ENCODE data around the gene ODAD4. TPM values are rescaled to one million over a fixed set of nuclear protein-coding genes. Genes with fewer than 3 reads are reported as not detected.

ODAD4 gene
- total RNA-seq, 1 donor from 2014 or later, result 0.63 TPM

DNA sequence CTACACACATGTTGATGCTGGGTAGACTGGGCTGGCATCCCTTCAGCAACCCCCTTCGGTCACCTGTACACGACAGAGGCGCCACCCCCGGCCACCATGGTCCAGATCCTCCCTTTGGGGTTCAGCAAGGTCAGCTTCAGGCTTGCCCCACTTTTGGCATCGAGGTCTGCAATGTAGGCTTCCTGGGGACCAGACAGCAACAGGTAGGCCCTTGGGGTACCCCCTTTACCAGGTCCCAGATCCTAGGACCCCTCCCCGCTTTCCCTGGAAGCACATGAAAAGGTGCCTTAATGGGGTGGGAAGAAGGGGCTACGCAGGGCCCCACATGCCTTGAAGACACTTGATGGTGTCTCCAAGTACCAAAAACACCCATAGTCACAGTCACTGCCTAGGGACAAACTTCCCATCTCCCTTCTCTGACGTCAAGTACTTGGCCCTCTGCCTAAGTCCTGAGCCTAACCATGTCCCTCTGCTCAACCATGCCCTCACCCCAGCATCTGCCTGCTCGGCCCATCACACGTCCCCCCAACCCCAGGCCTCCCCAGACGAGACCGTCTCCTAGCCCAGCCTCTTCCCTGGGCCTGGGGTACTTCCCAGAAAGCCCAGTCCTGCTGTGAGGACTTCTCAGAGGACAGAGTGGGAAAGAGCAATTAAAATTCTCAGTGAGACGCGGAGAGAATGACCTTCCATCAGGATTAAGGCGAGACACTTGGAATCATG is 23.8 kb upstream of the ODAD4 start:
- no peak for DNase-seq
- H3K27me3 Mint-ChIP-seq, result no peaks in the 10 kb centered on the region
- H3K4me3 Mint-ChIP-seq, result no peak overlapping the region
- peaks cover 71% of the 10 kb centered on the region for H3K36me3 Mint-ChIP-seq (ENCODE audit: low read depth)
- H3K9me3 Mint-ChIP-seq, result no peaks in the 10 kb centered on the region
- peak overlapping the region; percentile 45 for H3K27ac Mint-ChIP-seq
- peaks cover 2% of the 10 kb centered on the region for H3K4me1 Mint-ChIP-seq
- intact Hi-C loops (cut with micrococcal nuclease), result no loop called here

DNA sequence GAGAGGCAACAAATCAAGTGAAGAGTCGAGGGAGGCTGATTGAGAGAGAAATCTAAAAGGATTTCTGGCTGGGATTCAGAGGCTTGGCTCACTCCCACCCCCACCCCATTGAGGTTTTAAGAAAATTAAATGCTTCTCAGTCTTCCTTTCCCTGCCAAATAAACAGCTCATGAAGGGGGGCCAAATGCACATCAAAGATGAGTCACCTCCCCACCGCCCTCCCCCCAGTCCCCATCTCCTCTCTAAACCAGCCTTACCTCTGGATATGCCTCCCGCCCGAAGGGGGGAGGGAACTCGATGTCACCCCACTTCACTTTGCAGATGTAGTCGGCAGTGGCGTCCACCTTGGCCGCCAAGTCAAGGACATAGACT is 23.2 kb upstream of the ODAD4 start:
- no peak for DNase-seq
- no peak overlapping the region for H3K4me3 Mint-ChIP-seq
- peaks cover 67% of the 10 kb centered on the region for H3K36me3 Mint-ChIP-seq (ENCODE audit: low read depth)
- H3K4me1 Mint-ChIP-seq, result peaks cover 2% of the 10 kb centered on the region
- no peaks in the 10 kb centered on the region for H3K9me3 Mint-ChIP-seq
- H3K27me3 Mint-ChIP-seq, result no peaks in the 10 kb centered on the region
- intact Hi-C loops (cut with micrococcal nuclease), result no loop called here
- H3K27ac Mint-ChIP-seq, result no peak overlapping the region

DNA sequence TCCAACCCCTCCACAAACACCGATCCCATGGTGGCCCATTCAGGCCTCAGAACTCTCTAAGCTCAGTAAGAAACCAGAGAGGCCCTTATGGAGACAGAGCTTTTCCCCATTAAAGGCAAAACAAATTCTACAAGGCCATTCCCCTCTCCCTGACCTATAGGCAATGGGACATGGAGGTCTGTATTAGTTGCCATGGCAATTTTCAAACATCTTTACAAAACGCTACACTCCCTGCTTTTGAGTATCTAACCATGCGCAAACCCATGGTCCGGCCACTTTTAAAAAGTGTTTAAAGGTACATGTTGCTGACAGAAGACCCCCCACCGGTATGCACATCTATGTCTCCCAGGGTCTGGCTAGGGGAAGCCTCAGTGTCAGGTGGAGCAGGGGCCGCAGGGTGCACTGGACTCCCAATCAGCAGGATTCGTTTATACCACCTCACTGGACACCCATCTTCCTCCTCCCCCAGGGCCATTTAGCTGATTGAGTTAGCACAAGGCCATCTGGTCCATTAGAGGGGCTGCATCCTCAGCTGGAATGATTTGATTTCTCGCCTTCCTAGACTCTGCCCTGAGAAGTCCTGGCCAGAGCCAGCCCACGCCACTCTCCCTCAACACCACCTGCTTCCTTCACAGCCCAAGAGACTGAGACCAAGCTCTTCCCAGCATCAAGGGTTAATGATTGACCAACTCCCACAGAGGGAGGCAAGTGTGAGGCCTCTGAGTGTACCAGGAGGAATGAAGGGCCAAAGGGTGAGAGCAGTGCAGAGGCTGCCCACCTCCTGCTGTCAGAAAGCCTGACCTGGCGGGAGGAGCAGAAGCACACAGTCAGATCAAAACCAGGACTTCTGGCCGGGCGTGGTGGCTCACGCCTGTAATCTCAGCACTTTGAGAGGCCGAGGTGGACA is 22.5 kb upstream of the ODAD4 start:
- Mint-ChIP-seq H3K9me3 (no peaks in the 10 kb centered on the region), H3K27me3 (no peaks in the 10 kb centered on the region), H3K27ac (no peak overlapping the region), H3K4me3 (no peak overlapping the region), H3K36me3 (ENCODE audit: low read depth) (peaks cover 73% of the 10 kb centered on the region), H3K4me1 (peaks cover 2% of the 10 kb centered on the region)
- intact Hi-C loops (cut with micrococcal nuclease), result no loop called here
- no peak for DNase-seq

DNA sequence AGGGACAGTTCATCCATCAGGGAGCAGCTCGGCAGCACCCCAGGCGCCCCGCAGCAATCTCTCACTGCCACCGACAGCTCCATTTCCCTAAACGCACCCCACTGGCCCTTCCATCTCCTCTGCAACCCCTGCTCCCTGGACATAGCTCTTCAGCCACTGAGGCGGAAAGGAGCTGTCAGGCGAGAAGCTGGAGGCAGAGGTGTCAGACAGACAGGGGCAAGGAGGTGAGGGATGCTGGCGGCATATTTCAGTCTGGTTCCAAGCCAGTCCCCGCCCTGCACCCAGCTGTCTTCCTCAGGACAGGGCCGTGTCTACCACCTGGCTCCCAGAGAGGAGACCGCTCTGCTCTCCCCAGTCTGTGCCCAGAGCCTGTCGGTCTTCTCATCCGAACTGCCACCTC is 21.3 kb upstream of the ODAD4 start:
- peaks cover 76% of the 10 kb centered on the region for H3K36me3 Mint-ChIP-seq (ENCODE audit: low read depth)
- no peak overlapping the region for H3K27ac Mint-ChIP-seq
- no peak for DNase-seq
- intact Hi-C loops (cut with micrococcal nuclease), result no loop called here
- H3K9me3 Mint-ChIP-seq, result no peaks in the 10 kb centered on the region
- H3K4me3 Mint-ChIP-seq, result no peak overlapping the region
- no peaks in the 10 kb centered on the region for H3K27me3 Mint-ChIP-seq
- peaks cover 6% of the 10 kb centered on the region for H3K4me1 Mint-ChIP-seq

DNA sequence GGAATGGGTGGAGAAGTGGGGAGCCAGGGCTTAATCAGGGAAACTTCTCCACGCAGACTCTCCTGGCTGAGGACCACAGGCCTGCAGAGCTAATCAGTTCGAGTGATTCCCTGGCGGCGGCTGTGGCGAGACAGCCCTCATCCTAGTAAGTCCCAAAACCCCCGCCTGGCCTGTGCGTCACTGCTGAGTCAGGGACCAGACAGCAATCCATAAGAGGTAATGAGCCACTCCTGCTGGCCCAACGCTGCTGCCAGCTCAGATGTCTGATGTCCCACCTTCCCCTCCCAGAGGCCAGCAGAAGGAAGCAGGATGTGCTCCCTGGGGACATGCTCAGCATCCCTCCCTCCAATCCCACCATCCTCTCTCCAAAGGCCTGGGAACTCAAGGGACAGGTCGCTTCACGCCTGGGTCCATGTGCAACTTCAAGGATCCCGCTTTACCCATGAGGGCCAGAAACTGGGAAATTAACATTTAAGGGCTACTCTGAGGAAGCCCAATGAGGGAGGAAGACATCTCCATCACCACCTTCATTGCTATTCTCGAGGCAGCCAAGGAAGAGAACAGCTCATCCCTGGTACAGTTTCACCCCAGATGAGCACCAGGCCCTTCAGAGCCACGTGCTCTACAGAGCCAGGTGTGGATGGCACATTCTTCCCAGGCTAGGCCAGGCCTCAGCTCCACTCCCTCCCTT is 19.6 kb upstream of the ODAD4 start:
- Mint-ChIP-seq H3K4me3 (no peak overlapping the region), H3K4me1 (peaks cover 17% of the 10 kb centered on the region), H3K27ac (no peak overlapping the region), H3K36me3 (ENCODE audit: low read depth) (peaks cover 66% of the 10 kb centered on the region), H3K27me3 (no peaks in the 10 kb centered on the region), H3K9me3 (no peaks in the 10 kb centered on the region)
- intact Hi-C loops (cut with micrococcal nuclease), result no loop called here
- no peak for DNase-seq

DNA sequence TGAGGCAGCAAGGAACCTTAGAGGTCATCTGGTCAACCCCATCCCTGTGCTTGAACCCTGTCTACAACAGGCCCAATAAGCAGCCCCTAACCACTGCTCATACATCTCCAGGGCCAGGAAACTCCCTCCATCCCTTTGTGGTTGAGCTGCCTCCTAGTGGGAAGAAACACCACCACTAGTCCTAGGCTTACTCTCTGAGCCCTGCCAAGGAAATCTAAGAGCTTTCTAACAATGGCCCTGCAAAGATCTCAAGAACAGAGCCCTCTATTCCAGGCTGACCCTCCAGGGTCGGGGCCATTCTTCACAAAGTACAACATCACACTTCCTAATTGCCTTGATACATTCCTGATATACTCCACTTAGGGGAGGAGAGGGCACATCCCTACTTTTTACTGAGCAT is 17.5 kb upstream of the ODAD4 start:
- H3K36me3 Mint-ChIP-seq (ENCODE audit: low read depth), result peaks cover 57% of the 10 kb centered on the region
- intact Hi-C loops (cut with micrococcal nuclease), result no loop called here
- no peak for DNase-seq
- no peak overlapping the region for H3K27ac Mint-ChIP-seq
- no peaks in the 10 kb centered on the region for H3K9me3 Mint-ChIP-seq
- no peaks in the 10 kb centered on the region for H3K27me3 Mint-ChIP-seq
- peaks cover 26% of the 10 kb centered on the region for H3K4me1 Mint-ChIP-seq
- H3K4me3 Mint-ChIP-seq, result no peak overlapping the region

DNA sequence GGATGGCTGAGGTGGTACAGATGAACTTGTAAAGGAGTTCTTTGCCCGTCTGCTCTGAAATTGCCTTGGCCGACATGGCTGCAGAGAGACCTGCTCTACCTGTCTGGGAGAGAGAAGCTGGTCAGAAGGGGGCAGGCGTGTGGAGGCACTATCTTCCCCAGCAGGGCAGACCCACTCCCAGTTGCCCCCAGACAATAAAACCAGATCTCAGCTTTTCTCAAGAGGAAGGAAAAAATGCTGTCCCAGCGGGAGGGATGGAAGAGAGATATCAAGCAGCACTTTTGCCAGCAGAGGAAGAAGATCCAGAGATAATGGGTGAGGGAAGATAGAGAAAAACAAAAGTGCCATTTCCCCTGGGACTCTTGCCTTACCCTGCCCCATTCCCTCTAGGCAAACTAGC is 16.6 kb upstream of the ODAD4 start:
- intact Hi-C loops (cut with micrococcal nuclease), result no loop called here
- H3K9me3 Mint-ChIP-seq, result no peaks in the 10 kb centered on the region
- peaks cover 52% of the 10 kb centered on the region for H3K36me3 Mint-ChIP-seq (ENCODE audit: low read depth)
- H3K27me3 Mint-ChIP-seq, result no peaks in the 10 kb centered on the region
- DNase-seq, result no peak
- H3K4me3 Mint-ChIP-seq, result no peak overlapping the region
- no peak overlapping the region for H3K27ac Mint-ChIP-seq
- H3K4me1 Mint-ChIP-seq, result peaks cover 26% of the 10 kb centered on the region

DNA sequence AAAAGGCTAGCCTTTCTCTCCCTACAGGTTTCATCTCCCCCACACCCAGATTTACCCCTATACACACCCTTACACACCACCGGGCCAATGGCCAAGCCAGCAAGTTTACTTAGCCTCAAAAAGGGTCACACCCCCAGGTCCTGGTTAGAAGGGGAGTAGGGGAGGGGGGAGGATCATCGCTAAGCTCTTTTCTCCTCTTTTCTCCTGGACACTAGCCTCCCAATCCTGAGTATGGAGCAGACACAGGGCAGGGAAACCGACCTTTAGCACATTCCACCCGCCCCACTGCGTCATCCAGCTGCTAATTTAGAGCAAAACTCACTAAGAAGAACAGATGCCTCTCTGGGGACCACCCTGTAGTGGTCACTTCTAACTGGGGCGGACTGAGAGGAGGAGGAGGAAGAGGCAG is 16.1 kb upstream of the ODAD4 start:
- Mint-ChIP-seq H3K27ac (no peak overlapping the region), H3K4me3 (no peak overlapping the region), H3K9me3 (no peaks in the 10 kb centered on the region), H3K27me3 (no peaks in the 10 kb centered on the region), H3K4me1 (peaks cover 27% of the 10 kb centered on the region), H3K36me3 (ENCODE audit: low read depth) (peaks cover 48% of the 10 kb centered on the region)
- intact Hi-C loops (cut with micrococcal nuclease), result no loop called here
- no peak for DNase-seq

DNA sequence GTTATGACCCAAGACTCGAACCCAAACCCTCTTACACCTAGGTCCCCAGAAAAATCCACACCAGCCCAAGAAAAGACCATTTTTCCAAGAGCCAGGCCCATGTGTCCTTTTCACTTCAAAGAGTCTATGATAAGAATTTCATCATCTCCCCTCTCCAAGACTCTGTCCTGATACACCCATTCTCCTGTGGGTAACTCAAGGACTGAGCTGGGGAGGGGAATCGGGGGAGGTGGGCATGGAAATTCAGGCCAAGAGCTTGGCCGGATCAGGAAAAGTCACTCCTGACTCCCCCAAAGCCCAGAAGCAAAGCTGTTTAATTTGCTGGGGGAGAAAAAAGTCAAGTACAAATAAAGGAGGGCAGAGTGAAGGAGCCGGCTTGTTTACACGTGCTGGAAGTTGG is 15.4 kb upstream of the ODAD4 start:
- H3K4me1 Mint-ChIP-seq, result peaks cover 29% of the 10 kb centered on the region
- H3K36me3 Mint-ChIP-seq (ENCODE audit: low read depth), result peaks cover 43% of the 10 kb centered on the region

DNA sequence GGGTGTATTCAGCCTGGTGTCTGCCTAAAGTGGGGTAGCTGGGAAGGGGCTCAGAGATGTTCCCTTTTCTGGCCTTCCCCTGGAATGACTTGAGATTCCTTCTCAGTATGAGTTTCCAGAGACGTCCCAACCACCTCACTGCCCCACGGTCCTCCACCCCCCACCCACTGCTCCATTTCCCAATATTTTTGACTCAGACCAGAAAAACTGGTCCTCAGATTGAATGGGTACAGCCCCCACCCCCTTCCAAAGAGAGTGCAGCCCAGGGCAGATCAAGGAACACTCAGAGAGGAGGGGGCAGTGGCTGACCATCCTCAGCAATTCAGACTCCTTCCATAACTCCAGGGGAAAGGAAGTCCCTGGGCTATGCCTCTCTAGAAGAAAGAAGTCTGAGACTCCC is 14.9 kb upstream of the ODAD4 start:
- peak overlapping the region; percentile 39 for H3K4me3 Mint-ChIP-seq
- no peaks in the 10 kb centered on the region for H3K9me3 Mint-ChIP-seq
- peak overlapping the region; percentile 41 for H3K27ac Mint-ChIP-seq
- intact Hi-C loops (cut with micrococcal nuclease), result loop anchor here (5.0 kb wide), 1 partner anchor 102 kb away; the partner anchor contains the start of gene DNAJC7
- H3K4me1 Mint-ChIP-seq, result peaks cover 29% of the 10 kb centered on the region
- DNase-seq, result no peak
- peaks cover 37% of the 10 kb centered on the region for H3K36me3 Mint-ChIP-seq (ENCODE audit: low read depth)
- H3K27me3 Mint-ChIP-seq, result no peaks in the 10 kb centered on the region

More for the DNA sequence above, 15.4 kb upstream of the ODAD4 start:
- intact Hi-C loops (cut with micrococcal nuclease), result loop anchor here (5.0 kb wide), 1 partner anchor 102 kb away; the partner anchor contains the start of gene DNAJC7
- H3K27ac Mint-ChIP-seq, result no peak overlapping the region
- no peak for DNase-seq
- no peak overlapping the region for H3K4me3 Mint-ChIP-seq
- H3K9me3 Mint-ChIP-seq, result no peaks in the 10 kb centered on the region
- no peaks in the 10 kb centered on the region for H3K27me3 Mint-ChIP-seq

DNA sequence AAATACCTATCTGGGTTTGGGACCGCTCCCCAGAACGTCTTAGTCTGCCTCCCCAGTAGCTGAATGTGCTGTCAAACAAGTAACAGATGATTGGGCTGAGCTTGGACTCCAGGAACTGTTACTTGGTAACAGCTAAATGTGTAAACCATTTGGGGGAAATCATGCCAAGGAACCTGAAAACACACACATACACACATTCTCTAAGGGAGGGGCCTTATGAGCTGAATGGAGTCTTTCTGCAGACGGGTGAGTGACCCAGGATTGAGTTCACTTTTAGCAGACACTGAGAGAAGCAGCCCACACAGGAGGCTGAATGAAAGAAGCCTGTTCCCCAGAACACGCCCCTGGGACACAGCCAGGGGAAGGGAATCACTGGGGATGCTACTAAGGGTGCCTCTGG is 13.2 kb upstream of the ODAD4 start:
- intact Hi-C loops (cut with micrococcal nuclease), result loop anchor here (5.0 kb wide), 1 partner anchor 100 kb away; the partner anchor contains the start of gene DNAJC7
- Mint-ChIP-seq H3K4me1 (peaks cover 29% of the 10 kb centered on the region), H3K9me3 (no peaks in the 10 kb centered on the region), H3K27ac (peak overlapping the region; percentile 78), H3K27me3 (no peaks in the 10 kb centered on the region), H3K4me3 (peak overlapping the region; percentile 98), H3K36me3 (ENCODE audit: low read depth) (peaks cover 25% of the 10 kb centered on the region)
- DNase-seq, result no peak

DNA sequence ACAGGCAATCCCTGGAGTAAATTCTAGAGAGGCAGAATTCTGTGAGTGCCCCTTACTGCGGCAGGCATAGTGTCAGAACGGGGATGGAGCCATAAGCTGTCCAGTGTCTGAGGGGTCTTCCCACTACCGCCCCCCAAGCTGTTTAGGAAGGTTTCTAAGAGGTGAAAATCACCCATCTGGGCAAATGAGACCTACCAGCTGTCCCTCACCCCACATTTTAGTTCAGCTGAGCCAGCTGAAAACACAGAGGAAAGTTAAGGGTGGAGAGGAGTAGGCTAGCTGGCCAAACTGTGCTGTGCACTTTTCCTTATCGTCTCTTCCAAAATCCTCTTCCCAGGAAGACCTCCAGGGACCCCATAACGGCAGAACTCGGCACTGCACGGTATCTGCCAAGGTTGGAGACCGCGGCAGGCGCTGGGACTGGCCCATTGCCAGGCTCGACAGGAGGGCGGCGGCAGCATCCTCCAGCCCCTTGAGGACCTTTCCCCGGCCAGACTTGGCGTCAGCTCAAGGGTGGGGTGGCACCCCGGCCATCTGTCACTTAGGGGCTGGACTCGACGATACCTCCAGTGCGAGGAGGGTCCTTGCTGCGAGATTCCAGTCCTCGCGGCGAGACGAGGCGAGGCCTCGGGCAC is 12.6 kb upstream of the ODAD4 start:
- H3K27me3 Mint-ChIP-seq, result no peaks in the 10 kb centered on the region
- peak overlapping the region; percentile 78 for H3K27ac Mint-ChIP-seq
- no peaks in the 10 kb centered on the region for H3K9me3 Mint-ChIP-seq
- intact Hi-C loops (cut with micrococcal nuclease), result loop anchor here (1.0 to 5.0 kb wide), 2 partner anchors 52 to 100 kb away; partner anchors contain the start of genes DNAJC7 and KLHL11
- peak; percentile 81 for DNase-seq
- peaks cover 29% of the 10 kb centered on the region for H3K4me1 Mint-ChIP-seq
- H3K36me3 Mint-ChIP-seq (ENCODE audit: low read depth), result peaks cover 19% of the 10 kb centered on the region
- H3K4me3 Mint-ChIP-seq, result peak overlapping the region; percentile 98

All from activated CD4-positive, alpha-beta T cell treated with anti-CD3 and anti-CD28 coated beads, Interleukin-2, amount 10 ng/mL, durations not matched to agents 24 days and 14 days (primary cell).